GM23338 (cell line): ENCODE results near the gene PIGP. TPM values are rescaled to one million over a fixed set of nuclear protein-coding genes. Genes with fewer than 3 reads are reported as not detected.

Experiments used
- ATAC-seq: fragments of 200-7000 bp; cut with Tn5 transposase; 3 replicates; pipeline ENCODE4 v1.9.1; 2020
- DNase-seq: peaks from one replicate; pipeline ENCODE4 v3.0.0-alpha.2; 2015; ENCODE audit warnings: low spot score
- H2AFZ ChIP-seq: fragments of 200-600 bp; sonication (generic); 2 replicates; pipeline ENCODE4 v1.8.0; 2016; ENCODE audit warnings: antibody characterized with exemption, mild to moderate bottlenecking, moderate library complexity
- H3F3A ChIP-seq: fragments of 200-600 bp; sonication (generic); replicated peaks from 2 replicates; pipeline ENCODE4 v1.8.0; 2017; ENCODE audit warnings: antibody characterized with exemption, mixed run types, low read depth
- H3K27ac ChIP-seq: fragments of 200-600 bp; sonication (generic); 2 replicates; pipeline ENCODE4 v1.6.1; 2016; ENCODE audit warnings: low read depth
- H3K27me3 ChIP-seq: fragments of 200-600 bp; sonication (generic); 2 replicates; pipeline ENCODE4 v1.8.0; 2016; ENCODE audit warnings: mild to moderate bottlenecking, mixed run types, moderate library complexity; ENCODE audit not compliant: insufficient read depth
- H3K36me3 ChIP-seq: fragments of 200-600 bp; sonication (generic); 2 replicates; pipeline ENCODE4 v1.8.0; 2016; ENCODE audit warnings: mild to moderate bottlenecking; ENCODE audit not compliant: insufficient read depth
- H3K4me1 ChIP-seq: fragments of 200-600 bp; sonication (generic); 2 replicates; pipeline ENCODE4 v1.8.0; 2016; ENCODE audit warnings: mild to moderate bottlenecking, moderate library complexity; ENCODE audit not compliant: insufficient read depth
- H3K4me2 ChIP-seq: fragments of 200-600 bp; sonication (generic); 2 replicates; pipeline ENCODE4 v1.7.1; 2017; ENCODE audit warnings: mixed run types
- H3K4me3 ChIP-seq: fragments of 200-600 bp; sonication (generic); 2 replicates; pipeline ENCODE4 v1.6.1; 2016; ENCODE audit warnings: mixed run types
- H3K79me2 ChIP-seq: fragments of 200-600 bp; sonication (generic); replicated peaks from 2 replicates; pipeline ENCODE4 v1.8.0; 2017; ENCODE audit warnings: mild to moderate bottlenecking; ENCODE audit not compliant: insufficient read depth
- H3K9me2 ChIP-seq: fragments of 200-600 bp; sonication (generic); 2 replicates; pipeline ENCODE4 v1.8.0; 2017; ENCODE audit not compliant: insufficient read depth
- H4K20me1 ChIP-seq: fragments of 200-600 bp; sonication (generic); replicated peaks from 2 replicates; pipeline ENCODE4 v1.8.0; 2017; ENCODE audit warnings: mild to moderate bottlenecking; ENCODE audit not compliant: insufficient read depth
- H3K27ac Mint-ChIP-seq: 2 replicates; pipeline ENCODE4 v1.8.0; 2020; ENCODE audit warnings: inconsistent platforms, mild to moderate bottlenecking, moderate library complexity, mixed read lengths
- H3K27me3 Mint-ChIP-seq: 3 replicates; pipeline ENCODE4 v1.8.0; 2022; ENCODE audit warnings: low read depth, mild to moderate bottlenecking, moderate library complexity, mixed read lengths, inconsistent platforms; ENCODE audit not compliant: insufficient read depth, poor library complexity
- H3K36me3 Mint-ChIP-seq: 3 replicates; pipeline ENCODE4 v1.8.0; 2021; ENCODE audit warnings: low read depth, mild to moderate bottlenecking, inconsistent platforms, moderate library complexity, mixed read lengths
- H3K4me1 Mint-ChIP-seq: 3 replicates; pipeline ENCODE4 v1.8.0; 2020; ENCODE audit warnings: mild to moderate bottlenecking, inconsistent platforms, mixed read lengths
- H3K4me3 Mint-ChIP-seq: 3 replicates; pipeline ENCODE4 v1.8.0; 2021; ENCODE audit warnings: moderate library complexity, mild to moderate bottlenecking, inconsistent platforms, mixed read lengths
- H3K9me3 Mint-ChIP-seq: 3 replicates; pipeline ENCODE4 v1.8.0; 2020; ENCODE audit warnings: moderate library complexity, mild to moderate bottlenecking, inconsistent platforms, mixed read lengths
- CREB1 ChIP-seq: fragments of 250-450 bp; sonication (Bioruptor Pico); IDR thresholded peaks from 2 replicates; pipeline ENCODE4 v1.5.0; 2020; ENCODE audit warnings: low read depth, mild to moderate bottlenecking, moderate library complexity
- ETS1 ChIP-seq: IDR thresholded peaks from 2 replicates; pipeline ENCODE4 v1.6.1; 2016; ENCODE audit warnings: antibody characterized with exemption
- REST ChIP-seq: IDR thresholded peaks from one replicate; pipeline ENCODE4 v1.6.1; 2018; ENCODE audit warnings: antibody characterized with exemption; ENCODE audit not compliant: unreplicated experiment
- ZNF331 ChIP-seq: fragments of 250-450 bp; sonication (Bioruptor Pico); IDR thresholded peaks from 2 replicates; pipeline ENCODE4 v1.5.0; 2020; ENCODE audit warnings: low read depth, mild to moderate bottlenecking, moderate library complexity
- polyA plus RNA-seq: library from polyadenylated mRNA; unstranded; fragments of >200 nt; fragmentation: Nextera tagmentation; extraction: Ambion mirVana; gene quantifications from 2 replicates; pipeline ENCODE4 v1.2.1, GENCODE V29; 2016
- small RNA-seq: library from RNA; depleted of rRNA; stranded (forward); fragments of <200 nt; gene quantifications from one replicate; pipeline ENCODE3, GENCODE V24; 2014; ENCODE audit warnings: low replicate concordance
- total RNA-seq: library from RNA; depleted of rRNA; stranded (reverse); fragments of >200 nt; shearing (Covaris generic); gene quantifications from 2 replicates; pipeline ENCODE4 v1.2.3, GENCODE V29; 2014; rRNA removed

Gene PIGP
- total and polyA plus RNA-seq, 2 experiments from 2014 or later = 5.2 to 19.6 TPM

GRCh38 chr21:37017951-37018679 lies 54.8 kb downstream of the PIGP start:
- H3K36me3 Mint-ChIP-seq = no peaks in the 10 kb centered on the region
- ATAC-seq = no peak

More at GRCh38 chr21:37017951-37018679, 54.8 kb downstream of the PIGP start:
- Histone ChIP-seq H2AFZ (no peak overlapping the region), H4K20me1 (no peaks in the 10 kb centered on the region), H3K79me2 (no peaks in the 10 kb centered on the region), H3K4me2 (no peak overlapping the region), H3F3A (no peaks in the 10 kb centered on the region), H3K36me3 (no peaks in the 10 kb centered on the region), H3K4me1 (no peaks in the 10 kb centered on the region), H3K4me3 (no peak overlapping the region), H3K27ac (no peak overlapping the region), H3K27me3 (no peaks in the 10 kb centered on the region), H3K9me2 (no peaks in the 10 kb centered on the region)
- Mint-ChIP-seq H3K4me3 (no peak overlapping the region), H3K27me3 (peaks cover 2% of the 10 kb centered on the region), H3K27ac (no peak overlapping the region), H3K4me1 (no peaks in the 10 kb centered on the region), H3K9me3 (no peaks in the 10 kb centered on the region)
- DNase-seq = no peak
- TF ChIP-seq ETS1 = no peak
- TF ChIP-seq REST = no peak
- TF ChIP-seq ZNF331 = no peak
- TF ChIP-seq CREB1 (CRISPR knock-in tag) = no peak

Small RNA genes within 50 kb of the gene (small RNA-seq; reads per million reads assigned to genes)
- not detected for gene RNU6-696P

Other genes starting within 250 kb of the PIGP start
- 14.7 and 28.9 TPM in 2 replicates for gene HLCS, start 106.4 kb downstream of the PIGP start, total RNA-seq
- 5.0 and 6.1 TPM in 2 replicates for gene HLCS, start 106.4 kb downstream of the PIGP start, polyA plus RNA-seq
- gene RIPPLY3, start 66.4 kb downstream of the PIGP start, total RNA-seq = 2.5 and 2.6 TPM in 2 replicates
- gene RIPPLY3, start 66.4 kb downstream of the PIGP start, polyA plus RNA-seq = 2.8 and 3.1 TPM in 2 replicates
- 26.8 and 48.6 TPM in 2 replicates for gene TTC3, start 183 bp upstream of the PIGP start, total RNA-seq
- 20.2 and 28.9 TPM in 2 replicates for gene TTC3, start 183 bp upstream of the PIGP start, polyA plus RNA-seq
- gene VPS26C, start 194.3 kb upstream of the PIGP start, total RNA-seq = 79.1 and 91.2 TPM in 2 replicates
- gene VPS26C, start 194.3 kb upstream of the PIGP start, polyA plus RNA-seq = 39.3 and 45.1 TPM in 2 replicates